HFFc6 (cell line): ENCODE data around the gene MXD3. TPM values are rescaled to one million over a fixed set of nuclear protein-coding genes. Genes with fewer than 3 reads are reported as not detected.

ENCODE experiments used
- DNase-seq: peaks from one replicate; pipeline ENCODE4 v3.0.0-alpha.2; 2018
- H3K27ac Mint-ChIP-seq: 2 replicates; pipeline ENCODE4 v1.8.0; 2020; ENCODE audit warnings: mild to moderate bottlenecking, mixed read lengths
- H3K27me3 Mint-ChIP-seq: 2 replicates; pipeline ENCODE4 v1.8.0; 2021; ENCODE audit warnings: mild to moderate bottlenecking, moderate library complexity, mixed read lengths; ENCODE audit not compliant: insufficient read depth
- H3K36me3 Mint-ChIP-seq: 2 replicates; pipeline ENCODE4 v1.8.0; 2021; ENCODE audit warnings: low read depth, mixed read lengths
- H3K4me1 Mint-ChIP-seq: 2 replicates; pipeline ENCODE4 v1.8.0; 2020; ENCODE audit warnings: low read depth, mixed read lengths
- H3K4me3 Mint-ChIP-seq: 2 replicates; pipeline ENCODE4 v1.8.0; 2020; ENCODE audit warnings: mild to moderate bottlenecking, moderate library complexity, mixed read lengths
- H3K9me3 Mint-ChIP-seq: 2 replicates; pipeline ENCODE4 v1.8.0; 2020; ENCODE audit warnings: mild to moderate bottlenecking, mixed read lengths
- total RNA-seq, 6 experiments: library from RNA; stranded (reverse); fragmentation: NEBNext Ultra II Directional; extraction: Animal tissue kit (Norgen Biotek cat#: 25700); gene quantifications; 2 replicates in 1 of 6; 3 replicates in 5 of 6; pipeline ENCODE4 v1.2.3, GENCODE V29; 2021
- TF ChIP-seq, protein P1 (sequence below): fragments of 200-600 bp; sonication (generic); IDR thresholded peaks from 2 replicates; pipeline ENCODE4 v1.5.0; 2021; ENCODE audit warnings: antibody characterized with exemption, mild to moderate bottlenecking

MXD3 gene
- total RNA-seq, 6 experiments from 2014 or later: 7.7 to 17.0 (median 15.3) TPM

DNA sequence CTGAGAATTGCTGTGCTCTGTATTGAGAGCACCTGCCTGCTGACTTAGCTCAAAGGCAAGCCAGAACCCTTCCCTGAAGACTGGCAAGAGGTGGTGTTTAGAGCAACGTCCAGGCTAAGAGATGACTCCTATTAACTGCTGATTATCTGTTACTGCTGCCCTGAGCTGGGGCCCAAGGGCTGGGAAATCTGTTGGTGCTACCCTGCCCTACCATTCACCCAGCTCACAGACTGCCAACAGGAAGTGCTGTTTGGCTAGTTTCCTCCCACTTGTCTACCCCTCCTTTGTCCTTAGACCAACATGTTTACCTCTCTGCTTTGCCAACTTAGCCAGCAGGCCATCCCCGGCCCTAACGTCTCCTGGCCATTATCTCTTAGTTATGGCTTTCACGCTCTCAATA is 15.1 kb downstream of the MXD3 start:
- Mint-ChIP-seq H3K9me3 (no peaks in the 10 kb centered on the region), H3K36me3 (peaks cover 9% of the 10 kb centered on the region; the same call in 1 of the 2 replicates), H3K4me3 (no peak overlapping the region), H3K4me1 (peaks cover 21% of the 10 kb centered on the region), H3K27me3 (no peaks in the 10 kb centered on the region; the same call in none of the 2 replicates), H3K27ac (0 out of 2 replicates have a peak overlapping the region, but pooled peaks have one; percentile 12)
- no peak for DNase-seq
- TF ChIP-seq, protein P1, sequence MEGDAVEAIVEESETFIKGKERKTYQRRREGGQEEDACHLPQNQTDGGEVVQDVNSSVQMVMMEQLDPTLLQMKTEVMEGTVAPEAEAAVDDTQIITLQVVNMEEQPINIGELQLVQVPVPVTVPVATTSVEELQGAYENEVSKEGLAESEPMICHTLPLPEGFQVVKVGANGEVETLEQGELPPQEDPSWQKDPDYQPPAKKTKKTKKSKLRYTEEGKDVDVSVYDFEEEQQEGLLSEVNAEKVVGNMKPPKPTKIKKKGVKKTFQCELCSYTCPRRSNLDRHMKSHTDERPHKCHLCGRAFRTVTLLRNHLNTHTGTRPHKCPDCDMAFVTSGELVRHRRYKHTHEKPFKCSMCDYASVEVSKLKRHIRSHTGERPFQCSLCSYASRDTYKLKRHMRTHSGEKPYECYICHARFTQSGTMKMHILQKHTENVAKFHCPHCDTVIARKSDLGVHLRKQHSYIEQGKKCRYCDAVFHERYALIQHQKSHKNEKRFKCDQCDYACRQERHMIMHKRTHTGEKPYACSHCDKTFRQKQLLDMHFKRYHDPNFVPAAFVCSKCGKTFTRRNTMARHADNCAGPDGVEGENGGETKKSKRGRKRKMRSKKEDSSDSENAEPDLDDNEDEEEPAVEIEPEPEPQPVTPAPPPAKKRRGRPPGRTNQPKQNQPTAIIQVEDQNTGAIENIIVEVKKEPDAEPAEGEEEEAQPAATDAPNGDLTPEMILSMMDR: no peak

DNA sequence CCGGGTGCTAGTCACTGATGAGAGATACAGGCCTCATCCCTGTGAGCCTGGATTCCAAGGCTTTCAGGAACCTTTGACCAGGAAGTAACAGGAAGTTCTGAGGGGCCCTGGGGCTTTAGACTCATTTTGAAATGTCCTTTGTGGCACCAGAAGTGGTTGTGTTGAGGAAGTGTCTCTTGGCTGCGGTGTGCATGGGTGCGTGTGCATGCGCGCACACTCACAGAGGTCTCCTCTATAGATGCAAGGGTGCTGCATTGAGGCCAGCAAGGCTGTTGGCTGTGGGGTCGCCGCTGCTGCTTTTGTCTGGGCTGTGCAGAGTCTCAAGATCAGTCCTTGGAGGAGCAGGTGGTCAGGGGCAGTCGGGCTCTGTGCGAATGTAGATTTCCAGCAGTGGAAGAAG is 15.8 kb downstream of the MXD3 start:
- H3K36me3 Mint-ChIP-seq: peaks cover 9% of the 10 kb centered on the region; the same call in 1 of the 2 replicates
- TF ChIP-seq, protein P1: no peak
- H3K9me3 Mint-ChIP-seq: no peaks in the 10 kb centered on the region

DNA sequence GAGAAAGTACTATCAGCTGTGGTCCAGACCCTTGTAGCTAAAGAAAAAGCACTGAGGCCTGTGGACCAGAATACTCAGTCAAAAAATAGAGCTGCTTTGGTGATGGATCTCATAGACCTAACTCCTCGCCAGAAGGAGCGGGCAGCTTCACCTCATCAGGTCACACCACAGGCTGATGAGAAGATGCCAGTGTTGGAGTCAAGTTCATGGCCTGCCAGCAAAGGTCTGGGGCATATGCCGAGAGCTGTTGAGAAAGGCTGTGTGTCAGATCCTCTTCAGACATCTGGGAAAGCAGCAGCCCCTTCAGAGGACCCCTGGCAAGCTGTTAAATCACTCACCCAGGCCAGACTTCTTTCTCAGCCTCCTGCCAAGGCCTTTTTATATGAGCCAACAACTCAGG is 17.1 kb downstream of the MXD3 start:
- peaks cover 9% of the 10 kb centered on the region; the same call in 1 of the 2 replicates for H3K36me3 Mint-ChIP-seq
- H3K9me3 Mint-ChIP-seq: no peaks in the 10 kb centered on the region
- DNase-seq: no peak
- no peak overlapping the region for H3K27ac Mint-ChIP-seq
- no peak overlapping the region for H3K4me3 Mint-ChIP-seq
- no peaks in the 10 kb centered on the region; the same call in none of the 2 replicates for H3K27me3 Mint-ChIP-seq
- peaks cover 2% of the 10 kb centered on the region for H3K4me1 Mint-ChIP-seq
- TF ChIP-seq, protein P1: no peak

More for the DNA sequence above, 15.8 kb downstream of the MXD3 start:
- Mint-ChIP-seq H3K4me1 (peaks cover 15% of the 10 kb centered on the region), H3K4me3 (no peak overlapping the region), H3K27me3 (no peaks in the 10 kb centered on the region; the same call in none of the 2 replicates), H3K27ac (no peak overlapping the region)
- DNase-seq: no peak

DNA sequence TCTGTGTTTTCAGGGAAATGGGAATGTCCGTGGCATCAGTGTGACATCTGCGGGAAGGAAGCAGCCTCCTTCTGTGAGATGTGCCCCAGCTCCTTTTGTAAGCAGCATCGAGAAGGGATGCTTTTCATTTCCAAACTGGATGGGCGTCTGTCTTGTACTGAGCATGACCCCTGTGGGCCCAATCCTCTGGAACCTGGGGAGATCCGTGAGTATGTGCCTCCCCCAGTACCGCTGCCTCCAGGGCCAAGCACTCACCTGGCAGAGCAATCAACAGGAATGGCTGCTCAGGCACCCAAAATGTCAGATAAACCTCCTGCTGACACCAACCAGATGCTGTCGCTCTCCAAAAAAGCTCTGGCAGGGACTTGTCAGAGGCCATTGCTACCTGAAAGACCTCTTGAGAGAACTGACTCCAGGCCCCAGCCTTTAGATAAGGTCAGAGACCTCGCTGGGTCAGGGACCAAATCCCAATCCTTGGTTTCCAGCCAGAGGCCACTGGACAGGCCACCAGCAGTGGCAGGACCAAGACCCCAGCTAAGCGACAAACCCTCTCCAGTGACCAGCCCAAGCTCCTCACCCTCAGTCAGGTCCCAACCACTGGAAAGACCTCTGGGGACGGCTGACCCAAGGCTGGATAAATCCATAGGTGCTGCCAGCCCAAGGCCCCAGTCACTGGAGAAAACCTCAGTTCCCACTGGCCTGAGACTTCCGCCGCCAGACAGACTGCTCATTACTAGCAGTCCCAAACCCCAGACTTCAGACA is 17.7 kb downstream of the MXD3 start:
- no peaks in the 10 kb centered on the region; the same call in 1 of the 2 replicates for H3K4me1 Mint-ChIP-seq
- H3K36me3 Mint-ChIP-seq: peaks cover 7% of the 10 kb centered on the region; the same call in 1 of the 2 replicates
- no peak overlapping the region for H3K27ac Mint-ChIP-seq
- TF ChIP-seq, protein P1: no peak
- H3K27me3 Mint-ChIP-seq: no peaks in the 10 kb centered on the region; the same call in none of the 2 replicates
- H3K4me3 Mint-ChIP-seq: no peak overlapping the region
- no peaks in the 10 kb centered on the region for H3K9me3 Mint-ChIP-seq
- DNase-seq: no peak

DNA sequence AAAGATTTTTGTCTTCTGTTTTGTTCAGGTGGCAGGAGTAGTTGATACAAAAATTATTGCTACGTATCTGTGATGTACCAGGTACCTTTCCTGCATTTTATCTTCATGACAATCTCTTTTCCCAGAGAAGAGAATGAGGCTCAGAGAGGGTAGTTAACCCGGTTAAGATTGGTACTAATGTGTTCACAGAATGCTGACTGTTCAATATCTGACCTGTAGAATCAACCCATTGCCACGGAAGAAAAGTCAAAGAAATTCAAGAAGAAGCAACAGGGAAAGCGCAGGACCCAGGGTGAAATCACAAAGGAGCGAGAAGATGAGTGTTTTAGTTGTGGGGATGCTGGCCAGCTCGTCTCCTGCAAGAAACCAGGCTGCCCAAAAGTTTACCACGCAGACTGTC is 20.0 kb downstream of the MXD3 start:
- Mint-ChIP-seq H3K27ac (no peak overlapping the region), H3K27me3 (no peaks in the 10 kb centered on the region; the same call in 1 of the 2 replicates), H3K9me3 (no peaks in the 10 kb centered on the region), H3K36me3 (peaks cover 5% of the 10 kb centered on the region; the same call in 1 of the 2 replicates), H3K4me3 (no peak overlapping the region), H3K4me1 (no peaks in the 10 kb centered on the region)
- TF ChIP-seq, protein P1: no peak
- no peak for DNase-seq
